A549 treated with GW870086 at 1 μM for 4 hours (cell line): Measurements from ENCODE around the gene ABHD16B. TPM values are rescaled to one million over a fixed set of nuclear protein-coding genes. Genes with fewer than 3 reads are reported as not detected.

Experiments used
- total RNA-seq: library from RNA; stranded (reverse); fragments of 200-300 nt; extraction: Qiagen RNA extraction; gene quantifications from 5 replicates; pipeline ENCODE4 v1.2.3, GENCODE V29; 2022; ENCODE audit warnings: low read depth

The ABHD16B gene
- not detected in 5 replicates for total RNA-seq

GRCh38 chr20:63861365-63861934, at the start of gene ABHD16B:
Gene ABHD16B (plus strand): TSS chr20:63861498. CDS start chr20:63861541, 43 bp downstream.

GRCh38 chr20:63830841-63831588, 30.3 kb upstream of the ABHD16B start, which contains the start of gene ZBTB46:
Gene ZBTB46 (minus strand): TSS chr20:63831264. CDS start chr20:63790757, 40,507 bp downstream.

GRCh38 chr20:63864978-63865640, 3.8 kb downstream of the ABHD16B start, which contains the start of gene TPD52L2:
Gene TPD52L2 (plus strand): TSS chr20:63865270. CDS start chr20:63865366, 96 bp downstream.

GRCh38 chr20:63894358-63895201, 33.3 kb downstream of the ABHD16B start, which contains the start of gene DNAJC5:
Gene DNAJC5 (plus strand): TSS chr20:63895126. CDS start chr20:63928346, 33,220 bp downstream.

Other genes with a start within 250 kb of the ABHD16B start
- 8.6 to 10.9 TPM (median 10.3 TPM) in 5 replicates for gene GMEB2, start 234.4 kb upstream of the ABHD16B start, total RNA-seq
- gene STMN3, start 208.1 kb upstream of the ABHD16B start, total RNA-seq = 8.1 to 11.1 TPM (median 10.3 TPM) in 5 replicates
- 4.5 to 8.8 TPM (median 7.1 TPM) in 5 replicates for gene RTEL1, start 203.2 kb upstream of the ABHD16B start, total RNA-seq
- gene TNFRSF6B, start 164.8 kb upstream of the ABHD16B start, total RNA-seq = 0.14 to 0.95 TPM (median 0.74 TPM) in 4 of 5 replicates, not detected in the other
- 31.8 to 43.5 TPM (median 36.1 TPM) in 5 replicates for gene ARFRP1, start 153.5 kb upstream of the ABHD16B start, total RNA-seq
- 22.2 to 29.4 TPM (median 28.1 TPM) in 5 replicates for gene ZGPAT, start 153.5 kb upstream of the ABHD16B start, total RNA-seq
- 3.9 to 9.6 TPM (median 8.7 TPM) in 5 replicates for gene LIME1, start 124.8 kb upstream of the ABHD16B start, total RNA-seq
- gene SLC2A4RG, start 121.7 kb upstream of the ABHD16B start, total RNA-seq = 62.3 to 102 TPM (median 97.2 TPM) in 5 replicates
- gene ZBTB46, start 30.2 kb upstream of the ABHD16B start, total RNA-seq = 0.66 to 0.86 TPM (median 0.78 TPM) in 5 replicates
- 126 to 136 TPM (median 130 TPM) in 5 replicates for gene TPD52L2, start 3.8 kb downstream of the ABHD16B start, total RNA-seq
- gene DNAJC5, start 33.6 kb downstream of the ABHD16B start, total RNA-seq = 23.7 to 30.3 TPM (median 28.4 TPM) in 5 replicates
- 24.4 to 35.3 TPM (median 32.2 TPM) in 5 replicates for gene UCKL1, start 94.9 kb downstream of the ABHD16B start, total RNA-seq
- gene ZNF512B, start 108.4 kb downstream of the ABHD16B start, total RNA-seq = 9.1 to 12.4 TPM (median 11.8 TPM) in 5 replicates
- gene SAMD10, start 118.1 kb downstream of the ABHD16B start, total RNA-seq = not detected in 5 replicates
- 49.9 to 54.3 TPM (median 53.6 TPM) in 5 replicates for gene PRPF6, start 119.6 kb downstream of the ABHD16B start, total RNA-seq
- 0.33 to 0.64 TPM (median 0.57 TPM) in 5 replicates for gene C20orf204, start 174.7 kb downstream of the ABHD16B start, total RNA-seq
- 1.7 to 2.6 TPM (median 2.2 TPM) in 5 replicates for gene SOX18, start 188.1 kb downstream of the ABHD16B start, total RNA-seq
- gene TCEA2, start 201.7 kb downstream of the ABHD16B start, total RNA-seq = 32.3 to 48.6 TPM (median 44.4 TPM) in 5 replicates
- 17.9 to 32.1 TPM (median 28.1 TPM) in 5 replicates for gene RGS19, start 218.0 kb downstream of the ABHD16B start, total RNA-seq
- gene OPRL1, start 218.6 kb downstream of the ABHD16B start, total RNA-seq = 0.70 to 0.88 TPM (median 0.75 TPM) in 5 replicates
- gene LKAAEAR1, start 222.9 kb downstream of the ABHD16B start, total RNA-seq = 0.95 to 2.2 TPM (median 1.1 TPM) in 5 replicates
- not detected in 5 replicates for gene NPBWR2, start 246.1 kb downstream of the ABHD16B start, total RNA-seq